Endometrial microvascular endothelial cells (primary cell): Measurements from ENCODE around the gene TBKBP1. TPM values are rescaled to one million over a fixed set of nuclear protein-coding genes. Genes with fewer than 3 reads are reported as not detected.

ENCODE experiments used
- in situ Hi-C: cut with HindIII; loops from 2 replicates; pipeline ENCODE4 v1.10.0; 2017; ENCODE audit warnings: low sequenced_read_pairs, low pct_unique_long_range_greater_than_20kb; ENCODE audit errors: inconsistent ontology term
- total RNA-seq: library from RNA; depleted of rRNA; stranded (reverse); fragments of >200 nt; gene quantifications from one replicate; pipeline ENCODE4 v1.2.3, GENCODE V29; 2015; ENCODE audit errors: inconsistent ontology term

TBKBP1 gene
- 39.1 TPM for total RNA-seq

- in situ Hi-C loops: no loop called here
These were observed at the start of gene TBKBP1 for GRCh38 chr17:47693731-47694580. TBKBP1 (plus strand) TSS chr17:47694161; CDS start chr17:47696113, 1,952 bp downstream.

- in situ Hi-C loops: no loop called here
These were observed 49.6 kb upstream of the TBKBP1 start for GRCh38 chr17:47644324-47644723.

DNA sequence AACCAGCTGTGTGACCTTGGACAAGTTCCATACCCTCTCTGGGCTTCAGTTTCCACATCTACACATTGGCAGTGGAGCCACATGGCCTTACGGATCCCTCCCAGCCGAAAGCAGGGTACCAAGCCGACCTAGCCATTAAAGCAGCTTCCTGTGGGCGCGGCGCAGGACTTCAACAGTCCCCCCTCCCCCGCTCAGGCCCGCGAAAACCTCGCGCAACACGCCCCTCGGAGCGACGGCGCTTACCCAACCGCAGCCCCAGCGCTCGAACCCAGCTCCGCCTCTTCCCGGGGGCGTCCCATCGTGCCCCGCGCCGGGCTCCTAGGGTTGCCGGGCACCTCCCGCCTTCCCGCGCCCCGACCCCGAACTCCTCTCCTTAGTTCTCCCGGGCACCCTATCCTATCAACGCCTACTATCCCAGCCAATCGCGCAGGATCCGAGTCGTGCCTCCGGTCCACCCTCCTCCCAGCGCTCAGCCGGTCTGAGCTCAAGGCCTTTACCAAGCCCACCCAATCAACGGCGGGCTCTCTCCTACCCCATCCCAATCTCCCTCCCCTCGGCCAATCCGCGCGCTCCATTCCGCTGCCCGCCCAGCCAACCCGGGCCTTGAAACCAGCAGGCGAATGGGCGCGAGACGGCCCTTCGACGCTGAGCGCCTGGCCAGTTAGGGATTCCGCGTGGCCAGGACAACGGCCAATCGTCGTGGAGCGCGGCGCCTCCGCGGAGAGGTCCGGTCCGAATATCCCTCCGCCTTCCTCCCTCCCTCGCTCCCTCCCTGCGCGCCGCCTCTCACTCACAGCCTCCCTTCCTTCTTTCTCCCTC, 44.6 kb upstream of the TBKBP1 start, which contains the start of gene KPNB1:
Gene KPNB1 (plus strand): TSS at position 767 of the 819 bp plus-strand sequence. CDS start 326 bp downstream, outside the sequence.
- in situ Hi-C loops: no loop called here

GRCh38 chr17:47649972-47650524, 43.9 kb upstream of the TBKBP1 start:
- in situ Hi-C loops: no loop called here

DNA sequence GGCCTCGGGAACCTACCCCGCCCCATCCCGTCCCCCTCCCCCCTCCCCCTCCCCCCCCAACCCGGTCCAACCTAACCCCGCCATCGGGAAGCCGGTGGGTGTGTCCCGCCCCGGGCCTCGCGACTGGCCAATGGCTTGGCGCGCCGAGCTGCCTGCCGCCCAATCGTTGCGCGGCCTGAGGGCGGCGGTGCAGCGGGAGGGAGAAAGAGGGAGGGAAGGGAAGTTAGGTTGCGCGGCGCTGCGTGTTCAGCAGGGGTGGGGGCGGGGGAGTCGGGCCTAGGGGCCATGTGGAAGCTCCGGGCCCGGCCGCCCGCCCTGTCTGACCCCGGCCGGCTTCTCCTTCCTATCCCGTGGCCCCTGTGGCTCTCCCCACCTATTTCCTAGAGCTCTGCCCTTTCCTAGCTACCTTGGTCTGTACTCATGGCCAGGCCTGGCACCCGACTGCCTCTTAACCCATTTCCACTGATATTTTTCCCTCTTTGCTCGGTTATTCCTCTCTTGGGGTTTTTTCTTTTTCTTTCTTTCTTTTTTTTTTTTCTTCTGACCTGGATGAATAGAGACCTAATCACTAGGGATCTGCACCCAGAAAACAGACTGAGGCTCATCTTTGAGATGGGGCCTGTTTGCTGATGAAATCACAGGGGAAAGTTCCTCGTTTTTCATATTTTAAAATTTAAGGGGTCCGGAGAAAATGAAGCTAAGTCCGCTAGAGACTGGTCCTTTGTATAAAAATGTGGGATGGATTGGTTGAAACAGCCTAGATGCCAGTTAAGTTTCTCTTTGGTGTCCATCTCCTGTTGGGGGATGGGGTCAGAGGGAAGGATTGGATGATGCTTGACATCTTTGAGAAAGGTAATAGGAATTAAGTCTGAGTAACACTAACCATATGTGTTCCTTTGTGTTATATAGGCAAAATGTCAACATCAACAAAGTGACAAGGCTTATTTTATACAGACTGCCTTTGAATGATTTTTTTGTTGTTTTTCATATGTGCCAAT, 43.1 kb upstream of the TBKBP1 start:
- in situ Hi-C loops: no loop called here

DNA sequence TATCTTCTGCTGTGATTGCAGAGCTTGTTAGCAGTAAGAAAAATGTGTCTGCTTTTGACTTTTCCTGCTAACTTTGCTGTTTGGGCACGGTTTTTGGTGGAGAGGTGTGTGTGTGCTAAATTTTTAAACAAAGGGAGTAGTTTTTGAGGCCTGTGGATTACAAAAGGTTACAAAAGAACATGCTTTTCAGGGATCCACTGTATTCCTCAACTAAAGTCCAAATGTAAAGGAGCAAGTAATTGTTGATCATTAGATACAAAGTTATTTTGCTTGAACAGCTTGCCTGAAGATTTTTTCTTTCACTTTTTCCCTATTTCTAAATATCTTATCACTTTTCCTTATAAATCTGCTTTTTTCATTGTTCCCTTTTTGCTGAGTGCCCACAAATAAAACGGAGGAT, 42.3 kb upstream of the TBKBP1 start:
- in situ Hi-C loops: no loop called here

GRCh38 chr17:47652570-47652969, 41.4 kb upstream of the TBKBP1 start:
- in situ Hi-C loops: no loop called here

DNA sequence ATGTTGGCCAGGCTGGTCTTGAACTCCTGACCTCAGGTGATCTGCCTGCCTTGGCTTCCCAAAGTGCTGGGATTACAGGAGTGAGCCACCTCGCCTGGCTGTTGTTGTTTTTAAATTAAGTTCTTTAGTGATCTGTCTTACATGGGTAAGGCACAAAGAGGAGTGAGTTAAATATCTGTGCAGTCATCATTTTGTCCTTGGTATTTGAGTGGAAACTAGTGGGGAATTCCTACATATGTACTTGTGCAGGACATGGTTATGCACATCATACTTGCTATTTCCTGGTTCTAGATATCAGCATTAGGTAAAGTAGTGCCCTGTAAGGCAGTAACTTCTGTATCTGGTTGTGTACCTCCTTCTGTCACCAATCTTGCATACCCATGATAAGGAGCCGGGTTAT, 40.5 kb upstream of the TBKBP1 start:
- in situ Hi-C loops: no loop called here

DNA sequence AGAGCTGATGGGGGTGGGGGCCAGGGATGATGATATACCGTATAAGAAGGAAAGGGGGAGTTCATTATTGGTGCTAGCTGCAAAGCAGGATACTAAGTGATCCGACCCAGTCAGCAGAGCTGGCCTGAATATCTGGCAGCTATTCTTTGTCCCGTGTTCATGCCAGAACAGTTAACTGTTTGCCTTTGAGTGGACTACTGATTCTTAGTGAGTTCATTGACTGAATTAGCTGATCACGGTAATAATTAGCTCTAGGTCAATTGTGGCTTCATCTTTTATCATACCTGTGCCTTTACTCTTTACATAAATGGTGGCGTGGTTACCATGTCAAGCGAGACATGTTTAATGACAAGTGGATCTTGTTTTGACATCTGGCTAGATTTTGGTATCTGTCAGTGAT, 39.0 kb upstream of the TBKBP1 start:
- in situ Hi-C loops: no loop called here

- in situ Hi-C loops: no loop called here
These were observed 33.9 kb upstream of the TBKBP1 start for GRCh38 chr17:47660064-47660492.

- in situ Hi-C loops: no loop called here
These were observed 29.9 kb upstream of the TBKBP1 start for GRCh38 chr17:47663912-47664623.

GRCh38 chr17:47664624-47664941, 29.4 kb upstream of the TBKBP1 start:
- in situ Hi-C loops: no loop called here

GRCh38 chr17:47665655-47666054, 28.3 kb upstream of the TBKBP1 start:
- in situ Hi-C loops: no loop called here

DNA sequence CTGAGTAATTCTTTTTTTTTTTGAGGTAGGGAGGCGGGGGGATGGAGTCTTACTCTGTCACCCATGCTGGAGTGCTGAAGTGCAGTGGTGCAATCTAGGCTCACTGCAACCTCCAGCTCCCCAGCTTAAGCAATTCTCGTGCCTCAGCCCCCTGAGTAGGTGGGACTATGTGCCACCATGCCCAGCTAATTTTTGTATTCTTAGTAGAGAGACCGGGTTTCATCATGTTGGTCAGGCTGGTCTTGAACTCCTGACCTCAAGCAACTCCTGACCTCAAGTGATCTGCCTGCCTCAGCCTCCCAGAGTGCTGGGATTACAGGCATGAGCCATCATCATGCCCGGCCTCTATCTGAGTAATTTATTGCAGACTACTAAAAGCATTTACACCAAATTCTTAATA, 24.9 kb upstream of the TBKBP1 start:
- in situ Hi-C loops: no loop called here

DNA sequence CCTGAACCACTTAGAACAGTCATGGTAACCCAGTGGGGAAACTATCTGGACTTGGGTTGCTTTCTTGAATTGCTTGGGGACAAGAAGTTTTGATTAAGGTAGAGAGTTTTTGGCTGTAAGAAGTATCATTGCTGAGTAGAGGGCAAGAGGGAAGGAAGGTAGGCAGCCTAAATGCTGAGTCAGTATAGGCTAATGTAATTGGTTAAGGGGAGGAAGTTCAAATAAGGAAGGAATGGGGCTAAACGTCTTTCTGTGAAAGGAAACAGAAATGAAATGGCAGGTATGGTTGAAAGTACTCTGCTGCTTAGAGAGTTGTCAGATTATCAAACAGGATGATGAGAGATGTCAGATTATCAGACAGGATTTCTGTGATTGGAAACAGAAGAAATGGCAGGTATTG, 23.9 kb upstream of the TBKBP1 start:
- in situ Hi-C loops: no loop called here

DNA sequence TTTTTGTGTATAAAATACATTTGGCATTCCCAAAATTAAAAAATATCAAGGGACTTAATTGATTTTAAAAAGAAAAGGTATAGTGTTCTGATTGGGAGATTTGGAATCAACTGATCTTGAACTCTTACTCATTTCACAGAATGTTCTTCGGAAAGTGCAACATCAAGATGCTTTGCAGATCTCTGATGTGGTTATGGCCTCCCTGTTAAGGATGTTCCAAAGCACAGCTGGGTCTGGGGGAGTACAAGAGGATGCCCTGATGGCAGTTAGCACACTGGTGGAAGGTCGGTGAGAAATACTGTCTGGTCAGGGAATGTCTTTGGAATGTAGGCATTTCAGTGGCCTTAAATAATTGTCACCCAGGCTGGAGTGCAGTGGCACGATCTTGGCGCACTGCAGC, 19.5 kb upstream of the TBKBP1 start:
- in situ Hi-C loops: no loop called here

DNA sequence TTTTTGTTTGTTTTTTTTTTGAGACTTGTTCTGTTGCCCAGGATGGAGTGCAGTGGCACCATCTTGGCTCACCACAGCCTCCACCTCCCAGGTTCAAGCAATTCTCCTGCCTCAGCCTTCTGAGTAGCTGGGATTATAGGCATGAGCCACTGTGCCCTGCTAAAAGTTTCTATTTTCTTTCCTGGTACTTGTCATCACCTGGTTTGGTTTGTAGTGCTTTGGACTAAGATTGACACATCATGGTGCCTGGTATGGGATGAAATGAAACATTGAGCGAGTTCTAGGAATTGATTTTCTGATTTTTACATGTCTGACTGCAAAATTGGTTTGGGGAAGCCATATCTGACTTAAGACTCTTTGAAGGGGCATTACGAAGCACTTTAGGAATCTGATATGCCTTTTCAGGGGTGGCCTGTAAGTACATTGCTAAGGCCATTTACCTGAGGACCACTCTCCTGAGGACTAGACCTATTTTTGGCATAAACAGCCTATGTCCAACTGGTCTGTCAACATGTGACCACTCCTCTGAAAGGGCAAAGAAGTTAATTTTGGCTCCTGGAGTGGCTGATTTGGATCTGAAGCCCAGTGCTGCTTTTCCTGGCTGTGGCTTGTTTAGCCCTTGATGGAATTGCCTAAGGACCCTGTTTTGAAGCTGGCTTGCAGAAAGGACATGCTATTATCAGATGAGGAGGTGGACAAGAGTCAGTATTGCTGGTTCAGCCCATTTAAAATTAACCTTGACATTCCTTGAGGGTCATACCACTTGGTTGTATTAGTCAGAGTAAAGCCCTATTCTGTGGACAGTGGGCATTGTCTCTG, 18.4 kb upstream of the TBKBP1 start:
- in situ Hi-C loops: no loop called here
